ENCODE measurements around the gene OAF. TPM values are rescaled to one million over a fixed set of nuclear protein-coding genes. Genes with fewer than 3 reads are reported as not detected.

The OAF gene
- polyA plus RNA-seq, 2 of the 4 experiments (the other 2 are of a cell fraction), result 3.0 to 3.8 TPM

- TF ChIP-seq ELK1 (IDR thresholded peaks at IDR 0.05; ENCODE audit: low read depth, low read length) (no peak), EHMT2 (IDR thresholded peaks at IDR 0.05; ENCODE audit: low read depth) (no peak), HES2 (IDR thresholded peaks at IDR 0.05) (no peak), BHLHE40 (IDR thresholded peaks at IDR 0.05; ENCODE audit: low read depth, low read length) (no peak), FOXS1 (CRISPR knock-in tag; IDR thresholded peaks at IDR 0.05) (no peak)
Measured at GRCh38 chr11:120173019-120173705, 37.7 kb upstream of the OAF start (continued).

GRCh38 chr11:120173807-120174206, 37.0 kb upstream of the OAF start:
- ChIA-PET CTCF (interaction anchor here (1.1 to 9.5 kb wide), 5 partner anchors 16 to 127 kb away, joined by 3 to 245 read pairs (median 27); no protein-coding TSS in a partner anchor), POLR2A (no interaction called here)
- no peaks in the 10 kb centered on the region for H3K9me3 ChIP-seq
- no peak overlapping the region for H3K27ac ChIP-seq
- H3K4me1 ChIP-seq, result 0 out of 3 replicates have a peak, but pooled peaks cover 3% of the 10 kb centered on the region
- H3K4me2 ChIP-seq, result no peak overlapping the region
- TF ChIP-seq POLR2AphosphoS2 (conservative IDR thresholded peaks at IDR 0.05; ENCODE audit: low read length), result no peak
- no peak for TF ChIP-seq HEYL (CRISPR knock-in tag; IDR thresholded peaks at IDR 0.05)
- no peak for TF ChIP-seq RCOR1 (IDR thresholded peaks at IDR 0.05; ENCODE audit: low read depth, low read length)
- TF ChIP-seq NFE2L2 (conservative IDR thresholded peaks at IDR 0.05; ENCODE audit: low read length), result no peak
- TF ChIP-seq CBX2 (IDR thresholded peaks at IDR 0.05; ENCODE audit: borderline replicate concordance, low read depth), result no peak
- no peak for TF ChIP-seq JUN (IDR thresholded peaks at IDR 0.05)
- TF ChIP-seq JUNB (IDR thresholded peaks at IDR 0.05), result no peak
- no peak for TF ChIP-seq USF2 (IDR thresholded peaks at IDR 0.05)
- TF ChIP-seq HDAC2 (IDR thresholded peaks at IDR 0.05), result no peak
- TF ChIP-seq FOXS1 (CRISPR knock-in tag; IDR thresholded peaks at IDR 0.05), result no peak
- TF ChIP-seq RFX5 (IDR thresholded peaks at IDR 0.05), result no peak
- TF ChIP-seq HOXA7 (CRISPR knock-in tag; IDR thresholded peaks at IDR 0.05), result no peak
- no peak for TF ChIP-seq MAX (IDR thresholded peaks at IDR 0.05)
- TF ChIP-seq CTCF (IDR thresholded peaks at IDR 0.05), result no peak
- no peak for TF ChIP-seq TP53 (CRISPR knock-in tag; IDR thresholded peaks at IDR 0.05)
- TF ChIP-seq BCL3 (IDR thresholded peaks at IDR 0.05), result no peak
- DNase-seq (ENCODE audit: low read depth in 1 of 2, low spot score in 1 of 2) (no peak), FAIRE-seq (no peak), ATAC-seq (no peak)
- H3K4me3 ChIP-seq, result no peak overlapping the region
- 37% methylated on average over 5 of the region's 5 CpGs for WGBS (ENCODE audit: missing lambda C conversion rate)

Data from A549 (cell line).